B cell (primary cell): ENCODE results near the gene ZFP91.

ENCODE experiments used
- CTCF ChIP-seq: fragments of 200-600 bp; IDR thresholded peaks from one replicate; pipeline ENCODE4 v1.8.0; 2022; ENCODE audit warnings: antibody characterized with exemption, mild to moderate bottlenecking
- EZH2 ChIP-seq: IDR thresholded peaks from 2 replicates; pipeline ENCODE4 v1.6.1; 2012; ENCODE audit warnings: borderline replicate concordance, low read depth, mild to moderate bottlenecking, moderate library complexity, low read length; ENCODE audit not compliant: insufficient read depth, poor library complexity, severe bottlenecking

- no peak for TF ChIP-seq CTCF
- TF ChIP-seq EZH2 = no peak
These were observed 77.5 kb downstream of the ZFP91 start for GRCh38 chr11:58656348-58656747.
